Measurements from ENCODE around the gene CHCHD3.
"Not testable (repeated sequence)": the region's sequence is repeated elsewhere in the genome, so short reads cannot be mapped to it uniquely, and the experiment has no call there.

CHCHD3 gene

GRCh38 chr7:132937286-132937685 lies 144.6 kb downstream of the CHCHD3 start:
- in situ Hi-C loops (cut with MboI; ENCODE audit: low pct_unique_long_range_greater_than_20kb, low sequenced_read_pairs, unreplicated experiment) = no loop called here
- DNase-seq (ENCODE audit: low spot score) = no peak
- TF ChIP-seq CTCF (IDR thresholded peaks at IDR 0.05; ENCODE audit: extremely low read depth, insufficient read depth, missing control alignments) = no peak

- no peak for TF ChIP-seq CTCF (IDR thresholded peaks at IDR 0.05; ENCODE audit: extremely low read depth, insufficient read depth, missing control alignments)
- no peak for DNase-seq (ENCODE audit: low spot score)
- in situ Hi-C loops (cut with MboI; ENCODE audit: low pct_unique_long_range_greater_than_20kb, low sequenced_read_pairs, unreplicated experiment) = no loop called here
Observed at GRCh38 chr7:132935608-132936007, 146.3 kb downstream of the CHCHD3 start.

GRCh38 chr7:132934017-132934416 lies 147.9 kb downstream of the CHCHD3 start:
- in situ Hi-C loops (cut with MboI; ENCODE audit: low pct_unique_long_range_greater_than_20kb, low sequenced_read_pairs, unreplicated experiment) = no loop called here
- DNase-seq (ENCODE audit: low spot score) = no peak
- TF ChIP-seq CTCF (IDR thresholded peaks at IDR 0.05; ENCODE audit: extremely low read depth, insufficient read depth, missing control alignments) = no peak

- DNase-seq (ENCODE audit: low spot score) = no peak
- in situ Hi-C loops (cut with MboI; ENCODE audit: low pct_unique_long_range_greater_than_20kb, low sequenced_read_pairs, unreplicated experiment) = no loop called here
- TF ChIP-seq CTCF (IDR thresholded peaks at IDR 0.05; ENCODE audit: extremely low read depth, insufficient read depth, missing control alignments) = no peak
Observed at GRCh38 chr7:132933072-132933458, 148.8 kb downstream of the CHCHD3 start.

- no peak for DNase-seq (ENCODE audit: low spot score)
- in situ Hi-C loops (cut with MboI; ENCODE audit: low pct_unique_long_range_greater_than_20kb, low sequenced_read_pairs, unreplicated experiment) = no loop called here
- no peak for TF ChIP-seq CTCF (IDR thresholded peaks at IDR 0.05; ENCODE audit: extremely low read depth, insufficient read depth, missing control alignments)
Observed at GRCh38 chr7:132932296-132933071, 149.4 kb downstream of the CHCHD3 start.

GRCh38 chr7:132930881-132931280 lies 151.0 kb downstream of the CHCHD3 start:
- peak; percentile 29 for TF ChIP-seq CTCF (IDR thresholded peaks at IDR 0.05; ENCODE audit: extremely low read depth, insufficient read depth, missing control alignments)
- in situ Hi-C loops (cut with MboI; ENCODE audit: low pct_unique_long_range_greater_than_20kb, low sequenced_read_pairs, unreplicated experiment) = no loop called here
- no peak for DNase-seq (ENCODE audit: low spot score)

- in situ Hi-C loops (cut with MboI; ENCODE audit: low pct_unique_long_range_greater_than_20kb, low sequenced_read_pairs, unreplicated experiment); DNase-seq (ENCODE audit: low spot score): not testable (repeated sequence)
Observed at GRCh38 chr7:132929944-132930343, 151.9 kb downstream of the CHCHD3 start.

All from GM13977 (cell line).